ENCODE results near the gene NUP214. TPM values are rescaled to one million over a fixed set of nuclear protein-coding genes. Genes with fewer than 3 reads are reported as not detected.

The NUP214 gene
- total RNA-seq, 2 donors from 2014 or later: 44.3 to 55.0 TPM

- Histone ChIP-seq H3K36me3 (no peaks in the 10 kb centered on the region), H3K4me3 (no peak overlapping the region), H3K9me3 (no peaks in the 10 kb centered on the region), H3K27me3 (replicated peaks; ENCODE audit: insufficient read depth) (no peaks in the 10 kb centered on the region), H3K27ac (no peak overlapping the region), H3K4me1 (ENCODE audit: control insufficient read depth in 1 of 2, low read depth in 2 of 2) (no peaks in the 10 kb centered on the region)
- TF ChIP-seq CTCF (IDR thresholded peaks at IDR 0.05): no peak
- DNase-seq (ENCODE audit: low spot score) (no peak), ATAC-seq (ENCODE audit: insufficient number of reproducible peaks, low FRiP score, low read depth) (no peak)
These were observed 35.2 kb upstream of the NUP214 start for GRCh38 chr9:131090025-131090787.

DNA sequence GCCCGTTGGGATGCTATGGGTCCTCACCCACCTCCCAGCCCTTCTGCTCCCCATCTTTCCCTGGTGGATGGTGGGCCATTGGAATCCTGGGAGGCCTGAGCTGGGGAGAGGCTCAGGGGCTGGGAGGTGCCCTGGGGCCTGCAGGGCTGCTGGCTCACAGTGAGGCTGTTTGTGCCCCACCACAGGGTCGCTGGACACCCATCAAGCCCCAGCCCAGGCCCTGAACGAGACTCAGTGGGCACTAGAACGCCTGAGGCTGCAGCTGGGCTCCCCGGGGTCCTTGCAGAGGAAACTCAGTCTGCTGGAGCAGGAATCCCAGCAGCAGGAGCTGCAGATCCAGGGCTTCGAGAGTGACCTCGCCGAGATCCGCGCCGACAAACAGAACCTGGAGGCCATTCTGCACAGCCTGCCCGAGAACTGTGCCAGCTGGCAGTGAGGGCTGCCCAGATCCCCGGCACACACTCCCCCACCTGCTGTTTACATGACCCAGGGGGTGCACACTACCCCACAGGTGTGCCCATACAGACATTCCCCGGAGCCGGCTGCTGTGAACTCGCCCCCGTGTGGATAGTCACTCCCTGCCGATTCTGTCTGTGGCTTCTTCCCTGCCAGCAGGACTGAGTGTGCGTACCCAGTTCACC lies 33.9 kb upstream of the NUP214 start:
- H3K36me3 ChIP-seq: no peaks in the 10 kb centered on the region
- H3K27ac ChIP-seq: no peak overlapping the region
- no peak for DNase-seq (ENCODE audit: low spot score)
- ATAC-seq (ENCODE audit: insufficient number of reproducible peaks, low FRiP score, low read depth): no peak
- H3K27me3 ChIP-seq (replicated peaks; ENCODE audit: insufficient read depth): no peaks in the 10 kb centered on the region
- peaks cover 0 to 4% of the 10 kb centered on the region in 2 donors for H3K4me1 ChIP-seq (ENCODE audit: control insufficient read depth in 1 of 2, low read depth in 2 of 2)
- no peak overlapping the region for H3K4me3 ChIP-seq
- H3K9me3 ChIP-seq: no peaks in the 10 kb centered on the region
- no peak for TF ChIP-seq CTCF (IDR thresholded peaks at IDR 0.05)

DNA sequence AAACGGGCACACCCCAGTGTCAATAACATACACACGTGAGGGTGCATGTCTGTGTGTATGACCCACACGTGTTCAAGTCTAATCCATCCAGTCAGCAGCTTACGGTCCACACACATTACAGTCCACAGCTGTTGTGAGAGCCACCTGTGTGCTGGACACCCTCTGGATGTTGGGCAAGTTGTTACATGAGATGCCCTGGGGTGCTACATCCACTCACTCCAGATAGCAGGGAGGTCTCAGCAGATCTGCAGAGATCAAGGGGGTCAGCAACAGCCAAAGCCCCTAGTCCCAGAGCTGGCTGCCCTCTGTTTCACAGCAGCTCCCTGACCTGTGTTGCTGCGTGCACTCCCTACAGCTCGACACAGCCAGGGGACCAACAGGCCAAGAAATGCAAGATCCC lies 33.4 kb upstream of the NUP214 start:
- no peak overlapping the region for H3K27ac ChIP-seq
- H3K27me3 ChIP-seq (replicated peaks; ENCODE audit: insufficient read depth): no peaks in the 10 kb centered on the region
- TF ChIP-seq CTCF (IDR thresholded peaks at IDR 0.05): no peak
- DNase-seq (ENCODE audit: low spot score) (no peak), ATAC-seq (ENCODE audit: insufficient number of reproducible peaks, low FRiP score, low read depth) (no peak)
- H3K9me3 ChIP-seq: no peaks in the 10 kb centered on the region
- peaks cover 0 to 10% of the 10 kb centered on the region in 2 donors for H3K4me1 ChIP-seq (ENCODE audit: control insufficient read depth in 1 of 2, low read depth in 2 of 2)
- H3K36me3 ChIP-seq: no peaks in the 10 kb centered on the region
- H3K4me3 ChIP-seq: no peak overlapping the region

GRCh38 chr9:131092548-131093440 lies 32.6 kb upstream of the NUP214 start:
- no peak for DNase-seq (ENCODE audit: low spot score)
- H3K27me3 ChIP-seq (replicated peaks; ENCODE audit: insufficient read depth): no peaks in the 10 kb centered on the region
- no peak overlapping the region for H3K4me3 ChIP-seq

More at GRCh38 chr9:131092548-131093440, 32.6 kb upstream of the NUP214 start:
- no peaks in the 10 kb centered on the region for H3K9me3 ChIP-seq
- TF ChIP-seq CTCF (IDR thresholded peaks at IDR 0.05): no peak
- H3K36me3 ChIP-seq: no peaks in the 10 kb centered on the region
- no peak for ATAC-seq (ENCODE audit: insufficient number of reproducible peaks, low FRiP score, low read depth)
- peaks cover 0 to 17% of the 10 kb centered on the region in 2 donors for H3K4me1 ChIP-seq (ENCODE audit: control insufficient read depth in 1 of 2, low read depth in 2 of 2)
- no peak overlapping the region for H3K27ac ChIP-seq

All from thoracic aorta (tissue), 2 donors.